ENCODE data around the gene MDP1.
"Not testable (repeated sequence)": the region's sequence is repeated elsewhere in the genome, so short reads cannot be mapped to it uniquely, and the experiment has no call there.

The MDP1 gene

DNA sequence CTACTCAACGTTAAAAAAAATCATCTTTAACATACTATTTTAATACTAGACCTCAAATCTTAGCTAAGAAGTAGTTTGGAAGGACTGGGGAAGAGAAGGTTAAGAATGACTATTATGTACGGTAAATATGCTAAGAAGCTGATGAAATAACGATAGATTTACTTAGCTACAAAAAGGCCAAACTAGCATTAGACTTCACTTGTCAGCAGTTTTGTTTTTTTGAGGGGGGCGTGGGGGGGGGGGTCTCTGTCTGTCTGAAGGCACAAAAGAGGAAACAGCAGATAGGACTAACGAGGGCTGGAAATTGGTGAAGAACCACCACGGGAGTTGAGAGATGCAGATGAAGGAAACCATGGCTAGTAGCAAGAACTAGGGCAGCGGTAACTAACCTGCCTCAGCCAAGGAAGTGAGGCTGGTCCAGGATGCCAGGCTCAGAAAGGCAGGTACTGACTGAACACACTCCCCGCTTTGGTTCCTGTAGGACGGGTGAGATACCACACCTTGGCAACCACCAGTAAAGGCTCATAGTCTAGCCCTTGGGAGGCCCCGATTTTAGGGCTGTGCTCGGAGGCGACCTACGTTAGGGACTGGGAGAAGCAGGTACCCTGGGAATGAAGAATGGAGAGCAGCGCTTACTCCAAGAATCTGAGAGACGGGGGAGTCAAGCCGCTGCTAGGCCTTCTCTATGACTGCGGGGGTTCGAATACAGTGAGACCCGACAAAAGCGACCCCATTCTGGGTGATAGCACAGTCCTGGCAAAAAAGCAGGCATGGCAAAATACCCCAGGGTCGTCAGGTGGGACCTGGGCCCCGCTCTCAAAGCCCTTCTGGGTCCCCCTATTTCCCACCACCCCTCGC is 15.6 kb upstream of the MDP1 start:
- ATAC-seq: no peak

DNA sequence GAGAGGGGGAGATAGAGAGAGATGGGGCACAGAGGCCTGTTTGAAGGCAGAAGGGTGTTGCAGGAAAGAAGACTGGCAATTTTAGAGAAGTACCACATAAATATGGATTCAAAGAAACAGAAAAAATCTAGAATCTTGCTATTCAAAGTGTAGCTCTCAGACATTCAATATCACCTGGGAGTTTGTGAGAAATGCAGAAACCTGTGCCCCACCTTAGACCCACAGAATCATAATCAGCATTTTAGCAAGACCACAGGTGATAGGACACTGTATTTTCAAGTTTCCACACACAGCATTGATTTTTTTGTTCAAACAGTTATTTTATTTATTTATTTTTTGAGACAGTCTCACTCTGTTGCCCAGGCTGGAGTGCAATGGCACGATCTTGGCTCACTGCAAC is 13.0 kb upstream of the MDP1 start:
- ATAC-seq: no peak

DNA sequence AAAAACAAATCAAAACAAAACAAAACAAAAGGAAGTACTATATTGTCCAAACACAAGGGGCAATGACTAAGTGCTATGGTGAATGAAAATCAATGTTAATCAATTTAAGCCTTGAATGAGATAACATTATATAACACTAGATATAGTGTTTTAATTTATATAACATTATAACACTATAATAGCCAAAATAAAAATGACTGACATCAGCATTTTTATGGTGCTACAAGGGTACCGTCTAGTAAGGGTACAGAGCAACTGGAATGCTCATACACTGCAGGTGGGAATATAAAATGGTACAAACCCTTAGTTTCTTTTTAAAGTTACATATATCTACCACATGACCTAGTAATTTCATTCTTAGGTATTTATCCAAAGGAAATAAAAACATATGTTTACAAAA is 10.6 kb upstream of the MDP1 start:
- ATAC-seq: no peak

DNA sequence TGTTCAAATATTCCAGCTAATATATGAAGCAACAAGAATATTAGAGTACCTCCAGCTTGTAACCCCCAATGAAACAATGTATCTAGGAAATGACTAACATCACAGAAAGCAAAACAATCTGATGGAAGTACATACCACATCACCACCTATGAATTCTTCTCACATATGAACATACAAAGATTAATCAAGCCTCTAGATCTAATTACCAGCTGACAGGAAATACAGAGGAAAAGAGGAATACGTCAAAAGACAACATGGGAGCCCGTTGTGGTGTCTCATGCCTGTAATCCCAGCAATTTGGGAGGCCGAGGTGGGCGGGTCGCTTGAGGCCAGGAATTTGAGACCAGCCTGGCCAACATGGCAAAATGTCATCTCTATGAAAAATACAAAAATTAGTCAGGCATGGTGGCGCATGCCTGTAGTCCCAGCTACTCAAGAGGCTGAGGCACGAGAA is 8.8 kb upstream of the MDP1 start:
- no peak for ATAC-seq

DNA sequence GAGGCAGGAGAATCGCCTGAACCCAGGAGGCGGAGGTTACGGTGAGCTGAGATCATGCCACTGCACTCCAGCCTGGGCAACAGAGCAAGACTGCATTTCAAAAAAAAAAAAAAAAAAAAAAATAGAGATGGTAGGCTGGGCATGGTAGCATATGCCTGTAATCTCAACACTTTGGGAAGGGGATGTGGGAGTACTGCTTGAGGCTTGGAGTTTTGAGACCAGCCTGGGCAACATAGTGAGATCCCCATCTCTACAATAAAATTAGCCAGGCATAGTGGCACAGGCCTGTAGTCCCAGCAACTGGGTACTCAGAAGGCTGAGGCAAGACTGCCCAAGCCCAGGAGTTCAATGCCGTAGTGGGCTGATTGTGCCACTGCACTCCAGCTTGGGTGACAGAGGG is 7.1 kb upstream of the MDP1 start:
- ATAC-seq: not testable (repeated sequence)

DNA sequence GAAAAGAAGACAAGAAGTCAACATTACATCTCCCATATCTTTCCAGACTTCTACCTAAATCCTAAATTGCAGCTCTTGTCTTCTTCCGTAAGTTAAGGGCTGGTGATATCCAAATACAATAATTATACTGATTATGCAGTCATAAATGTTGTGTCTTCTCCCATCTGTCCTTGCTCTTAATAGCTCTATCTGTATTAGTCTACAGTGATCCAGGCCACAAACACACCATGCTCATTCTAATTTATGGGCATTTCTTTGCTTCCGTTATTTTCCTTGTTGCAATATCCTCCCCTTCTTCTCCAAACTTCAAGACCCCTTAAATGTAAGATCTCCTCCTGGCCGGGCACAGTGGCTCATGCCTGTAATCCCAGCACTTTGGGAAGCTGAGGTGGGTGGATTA is 3.7 kb upstream of the MDP1 start:
- no peak for ATAC-seq

DNA sequence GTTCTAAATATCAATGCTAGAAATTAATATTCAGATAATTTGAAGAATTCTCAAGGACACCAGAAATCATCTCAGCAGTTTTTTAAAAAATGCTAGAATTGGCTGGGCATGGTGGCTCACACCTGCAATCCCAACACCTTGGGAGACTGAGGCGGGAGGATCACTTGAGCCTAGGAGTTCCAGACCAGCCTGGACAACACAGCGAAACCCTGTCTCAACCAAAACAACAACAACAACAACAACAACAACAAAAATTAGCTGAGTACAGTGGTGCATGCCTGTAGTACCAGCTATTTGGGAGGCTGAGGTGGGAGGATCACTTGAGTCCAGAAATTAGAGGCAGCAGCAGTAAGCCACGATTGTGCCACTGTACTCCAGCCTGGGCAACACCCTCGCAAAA is 3.2 kb upstream of the MDP1 start:
- ATAC-seq: no peak

DNA sequence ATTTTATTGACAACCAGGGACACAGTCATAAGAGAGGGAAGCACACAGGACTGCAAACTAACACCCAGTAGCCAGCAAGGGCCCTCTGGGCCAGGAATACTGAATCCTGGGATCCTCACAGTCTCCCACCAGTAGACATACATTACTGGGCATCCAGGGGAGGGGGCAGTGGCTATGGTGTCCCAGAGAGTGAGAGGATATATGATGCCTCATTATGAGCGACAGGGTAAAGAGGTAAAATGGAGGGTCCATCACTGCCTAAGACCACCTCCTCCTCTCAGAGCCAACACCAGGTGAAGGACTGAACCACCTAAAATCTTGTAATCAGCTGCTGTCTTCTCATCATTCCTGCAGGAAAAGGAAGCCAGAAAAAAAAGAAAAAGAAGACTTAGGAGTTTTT is 1.0 kb upstream of the MDP1 start:
- not testable (repeated sequence) for ATAC-seq

DNA sequence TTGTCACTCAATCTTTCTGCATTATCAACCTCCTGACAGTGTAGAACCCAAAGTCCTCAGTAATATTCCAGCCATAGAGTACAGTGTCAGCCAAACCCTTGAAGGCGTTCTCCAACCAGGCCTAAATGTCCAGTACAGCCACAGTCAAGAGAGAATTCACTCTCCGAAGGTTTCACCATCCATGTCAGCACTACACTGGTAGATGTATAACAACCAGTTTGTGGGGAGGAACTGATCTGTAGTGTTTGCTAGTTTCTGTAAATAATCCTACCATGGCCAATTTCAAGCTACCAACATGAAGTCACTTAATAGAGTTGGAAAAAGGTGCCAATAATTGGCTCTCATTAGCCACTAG is 456 bp upstream of the MDP1 start:
- ATAC-seq: no peak

DNA sequence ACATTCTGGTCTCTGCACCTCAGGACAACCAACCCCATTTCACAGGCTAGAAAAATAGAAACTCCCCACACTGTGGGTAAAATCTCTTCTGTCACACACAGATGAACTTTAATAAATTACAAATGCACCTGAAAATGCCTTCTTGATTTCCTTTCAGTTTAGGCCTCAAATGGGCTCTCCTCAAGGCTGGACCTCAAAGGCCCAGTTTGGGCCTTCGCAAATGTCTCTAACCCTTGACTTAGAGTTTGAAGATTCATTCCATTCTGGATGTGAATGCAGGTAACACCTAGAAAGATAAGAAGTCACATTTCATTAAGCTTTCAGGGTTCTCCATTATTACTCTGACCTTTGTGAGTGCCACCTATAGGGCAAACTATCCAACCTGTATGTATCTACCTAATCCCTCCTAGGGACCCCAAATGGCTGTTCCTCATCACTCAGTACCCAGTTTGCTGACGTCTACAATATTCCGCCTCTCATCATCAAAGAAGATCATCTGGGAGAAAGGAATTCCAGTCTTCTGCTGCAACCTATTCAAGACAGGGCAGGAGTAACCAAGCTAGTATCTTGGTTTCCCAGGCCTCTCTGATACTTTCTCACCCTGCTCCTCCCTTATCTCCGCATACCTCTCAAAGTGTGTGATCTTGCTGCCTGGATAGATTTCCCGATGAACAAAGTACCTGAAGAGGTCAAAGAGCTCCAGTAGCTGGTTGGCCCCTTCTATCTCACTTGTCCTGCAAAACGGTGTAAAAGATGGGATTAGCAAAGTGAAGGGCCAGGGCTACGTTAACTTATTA is 1.8 kb downstream of the MDP1 start:
- no peak for ATAC-seq

DNA sequence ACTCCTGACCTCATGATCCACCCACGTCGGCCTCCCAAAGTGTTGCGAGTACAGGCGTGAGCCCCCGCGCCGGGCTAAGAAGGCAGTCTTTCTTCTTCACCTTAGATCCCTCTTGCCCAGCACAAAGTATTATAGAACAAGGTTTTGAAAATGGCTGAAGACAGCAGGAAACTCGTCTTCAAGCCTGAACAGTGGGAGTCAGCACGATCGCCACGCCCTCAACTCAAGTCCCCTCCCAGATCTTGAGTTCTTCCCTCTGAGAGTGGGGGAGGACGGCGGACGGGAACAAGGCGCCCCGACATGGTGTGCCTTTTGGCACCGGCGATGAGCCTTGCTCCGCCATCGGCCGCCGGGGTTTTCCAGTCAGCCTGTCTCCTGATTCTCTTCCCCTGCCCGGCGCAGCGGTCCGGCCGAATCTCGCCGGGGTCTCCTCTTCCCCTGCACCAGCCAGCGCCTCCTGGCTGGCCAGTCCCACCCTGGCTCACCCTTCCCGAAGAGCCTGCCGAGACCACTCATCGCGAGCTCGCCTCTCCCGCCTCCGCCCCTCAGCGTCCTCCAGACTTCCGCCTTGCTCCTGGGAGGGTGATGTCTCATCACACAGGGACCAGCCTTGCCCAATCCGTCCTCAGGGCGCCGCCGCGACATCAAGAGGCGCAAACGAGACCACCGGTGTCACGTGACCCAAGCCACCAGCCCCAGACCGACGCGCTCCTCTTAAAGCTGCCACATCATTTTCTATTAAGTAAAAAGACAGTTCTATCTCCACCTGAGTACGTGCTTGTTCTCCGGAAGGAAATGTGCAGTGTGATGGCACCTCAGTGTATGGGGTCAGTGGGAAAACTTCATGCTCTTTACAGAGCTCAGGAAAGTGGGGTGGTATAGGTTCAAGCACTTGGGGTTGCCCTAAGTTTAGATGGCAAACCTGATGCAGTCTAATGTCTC is 2.7 kb downstream of the MDP1 start, which contains the start of gene CHMP4A:
Gene CHMP4A (minus strand): TSS at position 565 of the 942 bp plus-strand sequence. CDS start 49 bp downstream, at position 516.
- peak; percentile 86 for ATAC-seq

DNA sequence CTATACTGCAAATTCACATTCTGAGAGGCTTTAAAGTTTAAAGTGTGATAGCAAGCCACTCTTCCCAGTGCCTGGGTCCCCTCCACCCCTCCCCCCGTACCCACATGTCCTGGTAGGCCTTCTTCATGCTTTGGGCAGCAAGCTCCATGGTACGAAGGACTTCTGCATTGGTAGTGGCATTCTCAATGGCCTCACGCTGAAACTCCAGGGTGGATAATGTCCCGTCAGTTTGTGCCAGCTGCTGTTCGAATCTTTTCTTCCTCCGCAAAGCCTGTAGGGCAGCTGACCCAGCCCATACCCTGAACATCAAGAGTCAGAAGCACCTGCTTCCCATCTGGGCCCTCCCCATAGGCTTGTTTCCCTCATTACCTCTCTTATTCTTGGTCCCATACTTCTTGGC is 4.6 kb downstream of the MDP1 start:
- ATAC-seq: no peak

DNA sequence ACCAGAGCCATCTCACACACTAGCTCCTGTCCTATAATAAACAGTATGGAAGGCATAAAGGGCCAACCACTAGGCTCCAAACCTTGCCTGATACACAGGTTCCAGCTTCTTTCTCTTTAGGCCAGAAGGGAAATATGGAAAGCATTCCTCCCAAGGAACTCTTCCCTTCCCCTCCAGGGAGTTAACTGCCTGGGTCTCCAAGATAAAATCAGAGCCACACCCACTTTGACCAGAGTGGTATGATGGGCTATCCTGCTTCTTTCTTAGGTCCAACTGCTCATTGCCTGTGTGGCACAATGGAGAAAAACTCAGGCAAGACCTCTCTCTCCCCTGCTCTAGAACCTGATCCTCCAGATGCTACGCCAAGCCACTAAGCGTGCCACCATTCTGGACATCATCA is 8.2 kb downstream of the MDP1 start:
- no peak for ATAC-seq

DNA sequence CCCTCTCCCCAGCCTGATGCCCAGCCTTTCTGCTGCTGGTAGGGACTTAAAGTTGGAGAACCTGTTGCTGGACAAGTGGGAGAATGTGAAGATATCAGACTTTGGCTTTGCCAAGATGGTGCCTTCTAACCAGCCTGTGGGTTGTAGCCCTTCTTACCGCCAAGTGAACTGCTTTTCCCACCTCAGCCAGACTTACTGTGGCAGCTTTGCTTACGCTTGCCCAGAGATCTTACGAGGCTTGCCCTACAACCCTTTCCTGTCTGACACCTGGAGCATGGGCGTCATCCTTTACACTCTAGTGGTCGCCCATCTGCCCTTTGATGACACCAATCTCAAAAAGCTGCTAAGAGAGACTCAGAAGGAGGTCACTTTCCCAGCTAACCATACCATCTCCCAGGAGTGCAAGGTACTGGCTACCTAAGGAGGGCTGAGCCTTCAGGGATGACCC is 8.7 kb downstream of the MDP1 start:
- no peak for ATAC-seq

DNA sequence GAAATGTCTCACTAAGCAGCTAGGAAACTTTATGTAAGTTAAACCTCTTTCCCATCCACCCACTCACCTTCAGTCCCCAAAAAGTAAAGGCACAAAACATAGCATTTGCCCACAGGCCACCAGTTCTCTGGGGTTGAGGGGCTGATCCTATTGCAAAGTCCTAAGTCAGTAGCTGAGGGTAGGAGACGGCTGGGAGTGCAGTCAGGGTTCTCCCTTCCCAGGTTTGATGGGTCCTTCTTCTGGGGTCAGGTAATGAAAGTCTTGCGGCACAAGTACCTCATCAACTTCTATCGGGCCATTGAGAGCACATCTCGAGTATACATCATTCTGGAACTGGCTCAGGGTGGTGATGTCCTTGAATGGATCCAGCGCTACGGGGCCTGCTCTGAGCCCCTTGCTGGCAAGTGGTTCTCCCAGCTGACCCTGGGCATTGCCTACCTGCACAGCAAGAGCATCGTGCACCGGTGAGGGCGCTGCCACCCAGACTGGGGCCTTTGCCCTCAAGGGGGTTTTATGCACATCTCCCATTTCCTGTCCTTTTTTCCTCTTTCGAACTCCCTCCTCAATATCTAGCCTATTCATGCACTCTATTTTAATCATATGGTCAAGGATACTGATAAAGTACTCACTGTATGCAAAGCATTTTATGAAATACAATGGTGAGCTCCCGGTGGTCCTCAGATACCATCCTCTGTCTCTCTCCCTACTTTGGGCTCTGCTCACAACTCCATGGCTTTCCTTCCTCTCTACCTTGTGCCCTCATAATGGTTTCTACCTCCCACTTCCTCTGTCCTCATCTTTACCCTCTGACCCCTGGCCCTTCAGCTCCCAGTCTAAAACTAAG is 9.4 kb downstream of the MDP1 start:
- ATAC-seq: no peak

DNA sequence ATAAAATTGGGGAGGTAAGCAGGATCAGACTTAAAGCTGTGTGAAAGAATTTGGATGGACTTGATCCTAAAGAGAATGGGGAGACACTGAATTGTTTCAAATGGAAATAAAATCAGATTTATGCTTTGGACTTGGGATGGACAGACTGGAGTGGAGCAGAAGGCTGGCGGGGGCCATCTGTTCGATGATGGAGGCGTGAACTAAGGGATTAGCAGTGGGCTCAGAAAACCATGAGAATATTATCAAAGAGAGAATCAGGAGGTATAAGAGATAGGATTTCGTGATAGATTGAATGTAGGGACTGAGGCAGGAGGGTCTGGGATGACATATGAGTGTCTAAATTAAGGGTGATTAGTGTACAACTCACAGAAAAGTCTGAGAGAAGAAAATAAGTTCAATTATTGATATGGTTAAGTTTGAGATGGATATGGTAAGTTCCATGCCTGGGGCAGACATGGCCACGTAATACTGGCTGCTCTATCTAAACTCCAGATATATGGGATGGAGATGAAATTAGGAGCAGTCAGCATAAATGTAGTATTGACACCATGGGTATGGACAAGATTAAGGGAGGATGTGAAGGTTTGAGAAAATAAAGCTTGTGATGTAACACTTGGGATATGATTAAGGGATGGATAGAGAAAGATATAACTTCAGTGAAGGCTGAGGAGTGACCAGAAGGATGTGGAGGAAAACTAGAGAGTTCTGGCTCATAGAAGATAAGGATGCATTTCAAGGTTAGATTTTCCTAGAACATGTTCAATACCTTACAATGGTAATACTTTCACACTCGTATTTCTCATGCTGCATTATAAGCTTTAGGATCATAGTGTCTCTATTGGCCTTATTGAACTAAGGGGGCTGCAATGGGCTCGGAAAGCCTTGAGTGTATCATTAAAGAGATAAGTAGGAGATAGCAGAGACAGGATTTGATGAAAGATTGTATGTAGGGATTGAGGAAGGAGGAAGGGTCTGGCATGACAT is 11.4 kb downstream of the MDP1 start:
- no peak for ATAC-seq

DNA sequence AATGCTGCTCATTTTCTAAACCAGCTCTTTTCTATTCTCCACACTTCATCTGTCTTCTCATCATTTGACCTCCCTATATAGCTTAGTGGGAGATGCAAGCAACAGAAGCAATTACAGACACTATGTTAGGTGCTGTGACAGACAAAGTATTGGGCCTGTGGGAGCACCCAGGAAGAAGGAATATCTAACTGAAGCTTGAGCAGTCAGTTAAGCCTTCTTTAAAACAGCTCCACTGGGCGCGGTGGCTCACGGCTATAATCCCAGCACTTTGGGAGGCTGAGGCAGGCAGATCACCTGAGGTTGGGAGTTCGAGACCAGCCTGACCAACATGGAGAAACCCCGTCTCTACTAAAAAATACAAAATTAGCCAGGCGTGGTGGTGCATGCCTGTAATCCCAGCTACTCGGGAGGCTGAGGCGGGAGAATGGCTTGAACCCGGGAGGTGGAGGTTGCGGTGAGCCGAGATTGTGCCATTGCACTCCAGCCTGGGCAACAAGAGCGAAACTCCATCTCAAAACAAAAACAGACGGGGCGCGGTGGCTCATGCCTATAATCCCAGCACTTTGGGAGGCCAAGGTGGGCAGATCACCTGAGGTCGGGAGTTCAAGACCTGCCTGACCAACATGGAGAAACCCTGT is 12.5 kb downstream of the MDP1 start:
- not testable (repeated sequence) for ATAC-seq

DNA sequence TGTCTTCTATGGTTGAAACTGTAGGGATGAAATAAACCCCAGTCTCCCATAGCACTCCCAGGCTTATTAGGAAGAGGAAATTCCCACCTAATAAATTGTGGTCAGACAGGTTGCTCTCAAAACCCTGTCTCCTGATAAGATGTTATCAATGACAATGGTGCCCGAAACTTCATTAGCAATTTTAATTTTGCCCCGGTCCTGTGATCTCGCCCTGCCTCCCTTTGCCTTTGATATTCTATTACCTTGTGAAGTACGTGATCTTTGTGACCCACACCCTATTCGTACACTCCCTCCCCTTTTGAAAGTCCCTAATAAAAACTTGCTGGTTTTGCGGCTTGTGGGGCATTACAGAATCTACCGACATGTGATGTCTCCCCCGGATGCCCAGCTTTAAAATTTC is 13.3 kb downstream of the MDP1 start:
- not testable (repeated sequence) for ATAC-seq

DNA sequence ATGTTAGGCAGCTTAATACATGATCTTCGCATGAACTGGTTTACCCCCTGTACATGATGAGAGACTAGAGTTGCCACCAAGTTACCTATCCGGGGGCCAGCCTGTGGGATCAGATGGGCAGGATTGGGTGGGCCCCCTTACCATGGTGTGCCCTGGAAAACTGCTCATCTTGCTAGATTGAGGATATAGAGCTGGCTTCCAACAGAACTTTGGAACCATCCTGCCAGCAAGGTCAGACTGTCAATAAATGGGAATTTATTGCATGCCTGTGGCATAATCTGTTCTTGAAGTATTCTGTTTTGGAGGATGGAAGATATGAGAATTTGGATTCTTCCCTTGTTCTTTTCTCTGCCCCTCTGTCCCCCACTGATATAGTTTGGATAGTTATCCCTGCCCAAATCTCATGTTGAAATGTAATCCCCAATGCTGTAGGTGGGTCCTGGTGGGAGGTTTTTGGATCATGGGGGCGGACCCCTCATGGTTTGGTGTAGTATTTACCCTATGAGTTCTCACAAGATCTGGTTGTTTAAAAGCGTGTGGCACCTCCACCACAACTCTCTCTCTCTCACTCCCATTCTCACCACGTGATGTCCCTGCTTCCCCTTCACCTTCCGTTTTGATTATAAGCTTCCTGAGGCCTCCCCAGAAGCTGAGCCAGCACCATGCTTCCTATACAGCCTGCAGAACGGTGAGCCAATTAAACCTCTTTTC is 16.9 kb downstream of the MDP1 start:
- no peak for ATAC-seq
